GM19324 (cell line): Measurements from ENCODE around the gene DAPK2.

ENCODE experiments used
- ATAC-seq: cut with Tn5 transposase; IDR thresholded peaks from one replicate; pipeline ENCODE4 v1.9.1; 2021; ENCODE audit warnings: mild to moderate bottlenecking, moderate library complexity; ENCODE audit not compliant: unreplicated experiment, low FRiP score

Gene DAPK2

DNA sequence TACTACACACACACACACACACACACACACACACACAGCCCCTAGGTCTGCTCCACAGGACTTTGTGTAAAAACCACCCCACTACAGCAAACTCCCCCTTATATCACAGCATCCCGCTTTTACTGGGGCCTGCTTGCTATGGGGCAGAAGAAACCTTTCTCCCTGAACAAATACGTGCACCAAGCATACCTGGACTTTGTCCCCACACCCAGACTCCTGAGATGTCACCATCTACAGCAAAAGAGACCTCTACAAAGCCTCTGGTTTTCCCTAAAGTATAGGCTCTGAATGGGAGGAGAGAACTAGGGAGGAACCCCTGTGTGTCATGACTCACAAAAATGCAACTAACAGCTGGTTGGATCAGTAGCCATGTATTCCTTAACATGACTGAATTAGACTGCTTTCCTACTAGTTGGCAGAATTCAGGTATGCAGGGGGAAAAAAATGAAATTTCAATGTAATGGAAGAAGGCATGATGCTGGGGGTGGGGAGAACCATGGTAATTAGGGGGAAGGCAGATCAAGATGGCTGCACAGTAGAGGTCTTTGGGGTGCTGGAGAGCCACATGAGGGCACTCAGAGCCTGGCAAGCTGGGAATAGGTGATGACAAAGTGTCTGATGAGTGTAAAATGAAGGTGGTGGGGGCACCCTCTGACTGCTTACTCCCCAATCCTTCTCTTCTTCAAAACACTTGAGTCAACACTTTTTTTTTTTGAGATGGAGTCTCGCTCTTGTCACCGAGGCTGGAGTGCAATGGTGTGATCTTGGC is 45.9 kb downstream of the DAPK2 start:
- no peak for ATAC-seq

DNA sequence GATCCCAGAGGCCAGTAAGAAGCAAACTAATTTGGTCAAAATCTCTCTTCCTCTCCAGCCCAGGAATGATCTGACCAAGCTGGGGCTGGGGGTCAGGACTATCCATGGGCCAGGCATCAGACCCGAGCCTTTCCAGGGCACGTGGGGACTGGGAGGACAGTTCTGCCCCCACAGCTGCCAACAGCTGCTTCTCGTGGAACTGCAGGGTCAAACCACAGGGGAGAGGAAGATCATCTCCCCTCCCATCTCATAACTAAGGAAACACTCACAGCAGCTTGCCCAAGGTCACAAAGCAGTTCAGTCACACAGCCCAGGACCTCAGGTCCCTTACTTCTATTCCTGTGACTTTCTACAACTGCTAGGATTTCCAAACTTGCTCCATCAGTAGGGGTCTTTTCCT is 47.1 kb downstream of the DAPK2 start:
- no peak for ATAC-seq

DNA sequence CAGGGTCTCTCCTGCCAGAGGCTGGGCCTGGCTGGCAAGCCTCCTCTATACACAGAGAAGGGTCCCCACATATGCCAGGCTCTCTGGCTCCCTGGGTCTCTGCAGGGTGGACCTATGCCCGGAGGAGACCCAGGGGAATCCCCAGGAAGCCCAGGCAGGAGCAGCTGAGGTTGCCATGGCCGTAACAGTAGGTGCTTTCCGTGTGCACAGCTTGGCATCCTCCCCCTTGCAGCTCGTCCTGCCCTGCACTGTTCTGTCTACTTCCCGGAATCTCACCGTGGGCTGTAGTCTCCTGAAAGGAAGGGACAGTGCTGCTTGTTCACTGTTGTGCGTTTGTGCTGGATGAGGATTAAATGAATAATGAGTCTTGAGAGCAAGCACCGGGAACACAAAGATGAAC is 47.8 kb downstream of the DAPK2 start:
- no peak for ATAC-seq

DNA sequence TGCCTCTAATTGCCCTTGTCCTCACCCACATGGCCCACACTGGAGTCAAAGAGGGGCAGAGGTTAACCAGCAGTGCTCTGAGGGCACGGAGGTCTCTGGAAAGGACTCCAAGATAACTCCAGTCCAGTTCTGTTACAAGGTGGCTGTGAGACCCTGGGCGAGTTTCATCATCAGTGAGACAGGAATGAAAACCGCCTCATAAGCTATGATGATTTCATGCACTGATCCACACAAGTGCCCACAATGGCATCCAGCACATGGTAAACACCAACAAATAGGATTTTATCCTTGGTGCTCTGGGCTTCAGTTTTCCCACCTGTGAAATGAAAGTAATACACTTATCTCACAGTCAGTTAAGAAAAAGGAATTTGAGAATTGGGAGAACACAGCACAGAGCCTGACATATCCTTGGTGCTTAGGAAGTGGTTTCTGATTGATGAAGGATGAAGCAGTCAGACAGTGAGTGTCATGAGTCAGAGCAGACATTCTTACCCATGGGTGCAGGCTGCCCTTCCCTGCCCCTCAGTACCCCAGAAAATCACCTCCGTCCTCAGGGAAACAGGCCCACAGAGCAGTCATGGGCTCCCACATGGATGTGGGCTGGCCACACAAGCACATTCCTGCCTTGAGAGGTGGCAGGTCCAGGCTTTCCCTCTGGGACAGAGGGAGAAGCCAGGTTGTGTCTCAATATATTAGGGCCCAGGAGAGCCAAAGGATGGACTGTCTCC is 48.4 kb downstream of the DAPK2 start:
- no peak for ATAC-seq

DNA sequence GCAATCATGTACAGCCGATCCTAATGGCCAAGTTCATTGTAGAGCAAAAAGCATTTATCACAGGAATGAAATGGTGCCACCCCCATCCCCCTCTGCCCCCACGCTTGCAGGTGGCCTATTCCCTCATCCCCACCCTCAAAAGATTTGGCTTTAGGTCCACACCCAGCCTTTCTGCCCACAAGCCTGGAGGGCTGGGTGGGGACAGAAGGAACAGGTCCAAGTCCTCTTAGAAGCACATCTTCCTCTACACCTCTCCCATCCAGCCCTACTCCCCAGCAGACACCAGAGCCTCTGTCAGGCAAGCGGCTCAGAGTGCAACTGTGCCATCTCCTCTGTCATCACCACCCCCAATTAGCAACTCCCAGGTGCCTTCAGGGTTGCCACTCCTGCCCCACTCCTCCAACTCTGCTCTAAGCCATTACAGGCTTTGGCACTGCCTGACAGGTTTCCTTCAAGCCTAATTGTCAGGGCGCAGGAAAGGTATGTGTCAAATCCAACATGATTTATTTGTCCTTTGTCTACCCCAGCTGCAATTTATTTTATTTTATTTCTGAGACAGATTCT is 49.4 kb downstream of the DAPK2 start:
- no peak for ATAC-seq

DNA sequence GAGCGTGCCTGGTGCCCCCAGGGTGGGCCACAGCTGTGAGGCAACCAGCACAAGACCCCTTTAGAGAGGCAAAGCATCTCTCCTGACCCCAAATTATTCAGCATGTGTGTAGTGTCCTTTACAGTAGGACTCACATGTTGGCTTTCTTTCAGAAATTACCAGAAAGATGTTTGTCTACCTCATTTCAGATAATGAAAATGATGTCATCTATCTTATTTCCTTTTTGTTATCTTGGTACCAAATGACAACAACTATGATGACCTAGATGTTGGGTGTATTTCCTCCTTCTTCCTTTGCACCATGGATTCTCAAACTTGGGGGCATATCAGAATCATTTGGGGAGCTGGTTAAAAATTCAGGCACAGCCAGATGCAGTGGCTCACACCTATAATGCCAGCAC is 50.5 kb downstream of the DAPK2 start:
- ATAC-seq: no peak

DNA sequence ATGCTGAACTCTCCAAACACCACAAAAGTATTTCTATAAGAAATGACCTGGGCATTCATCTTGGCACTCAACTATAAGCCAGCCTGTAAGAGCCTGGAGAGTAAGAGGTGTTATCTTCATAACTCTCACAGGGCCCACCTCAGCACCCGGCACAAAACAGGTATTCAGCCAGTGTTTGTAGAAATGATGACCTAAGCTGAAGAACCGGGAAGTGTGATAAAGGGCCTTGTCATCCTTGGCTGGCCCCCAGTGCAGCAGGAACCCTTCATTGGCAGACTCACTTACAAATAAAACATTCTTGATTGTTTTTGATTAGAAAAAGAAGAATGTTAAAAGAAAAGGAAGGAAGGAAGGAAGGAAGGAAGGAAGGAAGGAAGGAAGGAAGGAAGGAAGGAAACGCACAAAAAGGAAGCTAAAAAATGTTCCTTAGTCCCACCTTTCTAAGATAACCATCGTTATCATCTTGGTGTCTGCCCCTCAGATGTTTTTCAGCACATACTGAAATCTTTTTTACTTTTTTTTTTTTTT is 52.1 kb downstream of the DAPK2 start:
- no peak for ATAC-seq

DNA sequence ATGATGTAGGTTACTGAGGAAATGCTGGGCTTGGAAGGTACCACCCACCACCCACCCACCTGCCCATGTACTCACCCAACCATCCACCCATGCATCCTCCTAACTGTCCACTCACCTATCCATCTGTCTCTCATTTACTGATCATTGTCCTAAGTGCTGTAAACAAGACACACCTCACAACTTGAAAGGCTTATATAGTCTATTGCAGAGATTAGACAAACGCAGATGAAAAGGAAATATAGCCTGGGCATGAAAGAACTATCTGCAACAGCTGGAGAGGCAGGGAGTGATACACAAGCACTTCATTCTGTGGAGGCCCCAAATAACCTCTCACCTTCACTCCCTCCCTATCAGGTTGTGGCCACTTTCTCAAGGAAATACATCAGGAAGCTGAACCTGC is 54.0 kb downstream of the DAPK2 start:
- no peak for ATAC-seq

DNA sequence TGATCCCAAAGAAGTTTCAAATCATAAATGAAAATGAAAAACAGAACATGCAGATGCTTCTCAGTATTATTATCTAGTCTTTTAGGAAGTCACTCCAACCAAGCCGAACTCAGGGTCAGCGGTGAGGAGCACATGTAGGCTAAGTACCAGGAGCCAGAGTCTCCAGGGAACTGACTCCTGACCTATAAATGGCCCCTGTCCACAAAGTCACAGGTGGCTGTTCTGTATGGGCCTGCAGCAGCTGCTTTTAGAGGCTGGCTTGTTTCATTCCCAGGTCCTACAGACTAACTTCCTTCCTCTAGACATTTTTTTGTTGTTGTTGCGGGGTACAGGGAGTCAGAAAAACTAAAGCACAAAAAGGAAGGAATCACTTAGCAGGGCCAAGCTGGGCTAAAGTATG is 54.6 kb downstream of the DAPK2 start:
- ATAC-seq: no peak

DNA sequence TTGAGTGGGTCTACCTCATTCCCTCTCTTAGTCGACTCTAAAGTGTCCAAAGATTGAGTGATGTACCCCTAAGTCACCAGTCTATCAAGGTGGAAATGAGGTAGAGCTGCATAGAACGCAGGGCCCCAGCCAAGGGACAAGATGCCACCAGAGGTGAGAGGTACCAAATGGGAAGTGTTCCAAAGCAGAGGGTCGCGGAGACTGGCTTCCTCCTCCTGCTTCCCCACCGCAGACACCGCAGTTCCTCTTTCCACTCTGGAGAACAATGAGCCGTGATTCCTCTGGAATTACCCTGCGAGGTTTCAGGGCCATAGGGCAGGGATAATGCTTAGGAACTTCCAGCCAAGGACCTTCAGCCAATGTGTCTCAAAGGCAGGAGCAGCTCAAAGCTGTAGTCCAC is 55.8 kb downstream of the DAPK2 start:
- ATAC-seq: no peak

DNA sequence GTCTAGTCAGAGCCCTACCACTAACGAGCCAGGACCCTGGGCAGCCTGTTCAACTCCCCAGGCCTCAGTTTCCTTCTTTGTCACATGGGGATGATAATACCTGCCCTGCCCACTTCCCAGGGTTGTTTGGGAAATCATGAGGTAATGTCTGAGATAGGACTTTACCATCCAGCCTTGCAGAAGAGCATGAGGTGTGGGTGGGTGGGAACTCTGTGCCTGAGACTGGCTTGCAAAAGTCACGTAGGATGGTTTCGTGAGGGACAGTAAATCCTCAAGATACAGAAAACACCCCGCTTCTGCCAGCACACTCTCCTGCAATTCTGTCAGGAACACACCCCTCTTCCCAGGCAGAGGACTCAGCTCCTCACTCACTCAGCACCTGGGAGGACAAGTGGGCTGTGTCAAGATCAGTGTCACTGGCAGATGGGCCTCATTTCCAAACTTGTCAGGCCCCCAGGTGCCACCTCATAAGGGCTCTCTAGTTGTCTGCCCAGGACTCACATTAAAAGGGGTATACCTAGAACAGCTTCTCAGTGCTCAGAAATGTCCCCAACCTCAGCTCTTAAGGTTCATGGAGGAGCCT is 58.4 kb downstream of the DAPK2 start:
- no peak for ATAC-seq

DNA sequence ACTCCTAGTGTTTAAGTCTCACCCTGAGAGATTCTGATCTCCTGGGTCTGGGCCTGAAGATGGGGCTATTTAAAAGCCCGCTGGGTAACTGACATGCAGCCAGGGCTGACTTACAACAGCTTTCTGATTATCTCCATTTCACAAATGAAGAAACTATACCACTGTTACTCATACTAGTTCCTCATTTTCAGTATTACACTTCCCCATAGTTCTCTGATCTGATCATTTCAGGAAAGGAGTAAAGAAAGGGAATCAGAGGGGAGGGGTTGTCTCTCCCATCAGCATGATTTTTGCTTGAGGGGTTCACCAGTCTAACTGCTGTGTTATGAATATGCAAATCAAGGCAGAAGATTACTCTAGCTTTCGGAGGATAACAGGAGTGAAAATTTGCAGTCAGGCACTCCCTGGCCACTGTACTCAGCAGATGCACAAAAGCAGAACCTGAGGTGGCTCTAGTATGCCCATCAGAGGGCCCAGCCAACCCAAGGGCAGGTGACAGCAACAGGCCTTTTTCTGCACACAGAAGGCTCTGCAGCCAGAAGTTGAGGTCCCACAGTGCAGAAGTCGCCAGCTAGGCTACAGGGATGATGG is 59.4 kb downstream of the DAPK2 start:
- peak; percentile 64 for ATAC-seq

DNA sequence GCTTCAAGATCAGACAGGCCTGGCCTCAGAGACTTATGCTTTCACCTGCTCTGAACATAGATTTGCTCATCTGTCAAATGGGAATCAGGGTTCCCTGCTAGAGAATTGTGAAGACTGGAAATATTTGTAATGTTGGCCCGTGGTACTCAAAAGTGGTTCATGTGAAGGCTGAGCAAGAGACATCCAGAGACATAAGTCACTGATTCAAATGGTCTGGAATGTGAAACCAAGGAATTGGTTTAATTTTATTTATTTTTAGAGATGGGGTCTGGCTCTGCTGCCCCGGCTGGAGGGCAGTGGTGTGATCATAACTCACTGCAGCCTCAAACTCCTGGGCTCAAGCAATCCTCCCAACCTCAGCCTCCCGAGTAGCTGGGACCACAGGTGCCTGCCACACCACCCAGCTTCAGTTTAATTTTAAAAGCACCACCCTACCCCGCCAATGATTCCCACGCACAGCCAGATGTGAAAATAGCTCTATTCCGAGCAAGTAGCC is 60.1 kb downstream of the DAPK2 start:
- ATAC-seq: no peak

DNA sequence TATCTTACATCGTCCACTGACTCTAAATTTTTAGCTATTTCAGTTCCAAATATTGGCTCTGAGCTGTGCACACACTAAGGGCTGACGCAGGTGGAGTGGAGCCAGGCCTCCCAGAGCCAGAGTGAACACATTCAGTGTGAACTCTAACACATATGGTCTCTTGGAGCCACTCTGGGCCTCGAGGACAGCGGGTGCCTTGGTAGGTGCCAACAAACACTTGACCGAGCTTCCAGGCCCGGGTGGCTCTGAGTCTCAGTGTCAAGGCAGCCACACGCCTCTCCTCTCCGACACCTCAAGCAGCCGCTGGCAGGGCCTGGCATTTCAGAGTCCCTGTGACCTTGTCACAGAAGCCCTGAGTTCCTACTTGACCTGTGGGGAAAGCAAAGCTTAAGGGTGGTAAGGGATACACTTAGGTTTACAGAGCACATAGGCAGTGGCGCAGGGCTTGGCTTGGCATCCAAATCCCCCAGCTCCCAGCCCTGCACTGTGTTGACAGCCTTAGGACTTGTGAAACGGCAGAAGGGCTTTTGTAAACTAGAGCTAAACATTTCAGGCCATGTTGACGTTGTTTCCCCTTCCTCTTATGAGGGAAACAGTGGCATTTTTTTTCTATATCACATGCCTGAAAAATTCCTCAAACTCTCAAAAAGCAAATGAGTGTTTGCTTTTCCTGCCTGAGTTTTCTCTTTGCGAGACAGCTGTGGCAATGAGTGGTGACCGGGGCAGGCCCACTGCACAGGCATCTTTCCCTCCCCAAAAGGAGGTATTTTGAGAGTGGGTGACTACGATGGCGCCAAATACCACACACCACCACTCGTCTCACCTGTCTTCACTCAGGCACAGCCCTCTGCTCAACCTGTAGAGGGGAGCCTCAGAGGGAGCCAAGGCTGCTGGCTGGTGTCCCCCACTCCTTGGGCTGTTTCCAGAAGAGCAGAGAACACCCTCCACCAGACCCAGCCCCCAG is 60.8 kb downstream of the DAPK2 start:
- ATAC-seq: no peak

DNA sequence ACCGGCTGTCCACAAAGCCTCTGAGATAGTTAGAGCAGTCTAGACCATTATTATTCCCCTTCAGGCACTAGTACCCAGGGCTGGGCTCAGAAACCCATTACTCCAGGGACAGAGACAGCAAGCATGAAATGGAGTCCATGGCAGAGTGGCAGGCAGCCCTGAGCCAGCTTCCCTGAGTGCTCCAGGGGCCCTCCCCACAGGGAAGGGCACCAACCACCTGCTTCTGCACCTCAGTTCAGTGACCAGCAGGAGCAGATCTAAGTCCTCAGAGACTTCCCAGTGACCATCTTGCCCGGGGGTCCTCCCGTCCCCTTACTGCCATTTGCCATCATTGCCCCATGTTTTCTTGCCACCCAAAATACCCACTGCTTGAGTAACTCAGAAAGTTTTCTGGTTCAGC is 62.0 kb downstream of the DAPK2 start:
- ATAC-seq: no peak

DNA sequence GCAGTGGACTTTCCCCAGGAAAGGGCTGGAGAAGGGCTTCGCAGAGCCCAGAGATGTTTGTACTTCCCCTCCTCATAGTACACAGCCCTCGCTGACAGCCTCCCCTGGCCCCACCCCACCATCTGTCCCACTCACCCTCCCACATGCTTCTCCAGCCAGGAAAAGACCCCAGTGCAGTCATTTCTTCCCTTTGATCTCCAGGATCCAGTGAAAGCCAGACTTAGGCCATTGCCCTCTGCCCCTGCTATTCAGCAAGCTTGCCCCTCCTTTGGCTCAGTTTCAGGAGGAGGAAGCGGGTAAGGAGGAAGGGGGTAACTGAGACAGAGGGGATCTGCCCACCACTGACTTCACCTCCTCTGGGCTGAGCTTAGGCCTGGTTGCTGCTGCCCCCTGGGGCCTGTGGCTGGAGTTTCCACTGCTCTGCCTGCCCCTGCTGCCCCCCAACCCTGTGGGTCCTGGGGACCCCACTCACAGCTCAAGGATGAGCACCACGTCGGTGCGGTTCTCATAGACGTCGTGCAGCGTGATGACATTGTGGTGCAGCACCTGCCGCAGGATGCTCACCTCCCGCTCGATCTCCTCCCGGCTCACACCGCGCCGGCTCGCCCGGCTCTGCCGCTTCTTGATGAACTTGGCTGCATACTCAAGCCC is 63.1 kb downstream of the DAPK2 start:
- no peak for ATAC-seq

DNA sequence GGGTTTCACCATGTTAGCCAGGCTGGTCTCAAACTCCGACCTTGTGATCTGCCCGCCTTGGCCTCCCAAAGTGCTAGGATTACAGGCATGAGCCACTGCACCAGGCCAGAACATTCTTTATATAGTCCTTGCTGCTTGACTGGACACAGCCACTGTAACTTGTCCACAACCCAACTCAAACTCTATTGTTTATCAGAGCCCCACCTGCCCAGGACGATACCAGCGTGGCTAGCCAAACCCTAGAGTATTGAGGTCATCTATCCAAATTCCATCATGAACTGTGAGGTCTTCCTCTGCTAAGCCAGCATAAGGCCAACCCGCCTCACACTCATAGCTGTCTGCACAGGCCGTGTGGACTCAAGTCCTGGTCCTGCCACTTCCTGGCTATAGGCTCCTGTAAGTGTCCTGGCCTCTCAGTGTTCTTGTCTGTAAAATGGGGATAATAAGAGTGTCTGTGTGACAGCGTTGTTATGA is 63.9 kb downstream of the DAPK2 start:
- no peak for ATAC-seq

DNA sequence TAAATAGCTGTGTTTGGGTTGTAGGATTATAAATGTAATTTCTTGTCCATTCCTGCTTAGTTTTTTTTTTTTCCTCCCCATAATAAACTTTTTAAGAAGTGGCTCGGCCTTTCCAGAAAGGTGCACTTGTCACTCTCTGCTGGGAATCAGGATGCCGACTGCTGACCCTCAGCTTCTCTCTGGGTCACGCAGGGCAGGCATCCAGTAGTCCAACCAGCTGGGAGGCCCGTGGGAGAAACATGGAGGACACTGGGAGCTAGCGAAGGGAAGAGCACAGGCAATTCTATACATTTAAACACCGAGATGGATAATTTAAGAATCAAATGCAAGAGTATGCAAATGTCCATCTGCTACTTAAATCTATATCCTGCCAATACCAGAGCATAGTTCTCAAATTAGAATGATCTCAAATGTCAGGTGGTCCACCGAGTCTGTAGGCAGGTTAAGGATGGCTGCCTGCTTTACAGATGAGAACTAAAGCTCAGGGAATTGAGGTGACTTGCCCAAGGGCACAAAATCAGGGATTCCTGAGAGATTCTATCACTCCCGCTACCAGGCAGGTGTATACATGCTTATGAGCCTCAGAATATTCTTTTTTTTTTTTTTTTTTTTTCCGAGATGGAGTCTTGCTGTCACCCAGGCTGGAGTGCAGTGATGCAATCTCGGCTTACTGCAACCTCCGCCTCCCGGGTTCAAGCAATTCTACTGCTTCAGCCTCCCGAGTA is 64.5 kb downstream of the DAPK2 start:
- ATAC-seq: no peak
